ENCODE results near the gene MTERF4.
"Not testable (repeated sequence)": the region's sequence is repeated elsewhere in the genome, so short reads cannot be mapped to it uniquely, and the experiment has no call there.

The MTERF4 gene

GRCh38 chr2:241094924-241095420 lies 7.1 kb downstream of the MTERF4 start:
- no peak for DNase-seq (ENCODE audit: insufficient read length, low spot score)
- no peak for TF ChIP-seq POLR2A (IDR thresholded peaks at IDR 0.05; ENCODE audit: low read depth, low read length)
- FAIRE-seq, result no peak

GRCh38 chr2:241094172-241094571 lies 7.9 kb downstream of the MTERF4 start:
- no peak for DNase-seq (ENCODE audit: insufficient read length, low spot score)
- no peak for FAIRE-seq
- no peak for TF ChIP-seq POLR2A (IDR thresholded peaks at IDR 0.05; ENCODE audit: low read depth, low read length)

- FAIRE-seq, result not testable (repeated sequence)
Measured at GRCh38 chr2:241093133-241093781, 8.8 kb downstream of the MTERF4 start.

GRCh38 chr2:241092677-241093076 lies 9.4 kb downstream of the MTERF4 start:
- DNase-seq (ENCODE audit: insufficient read length, low spot score), result no peak
- no peak for FAIRE-seq
- no peak for TF ChIP-seq POLR2A (IDR thresholded peaks at IDR 0.05; ENCODE audit: low read depth, low read length)

More at GRCh38 chr2:241093133-241093781, 8.8 kb downstream of the MTERF4 start:
- DNase-seq (ENCODE audit: insufficient read length, low spot score), result not testable (repeated sequence)

GRCh38 chr2:241091734-241092445 lies 10.2 kb downstream of the MTERF4 start:
- TF ChIP-seq POLR2A (IDR thresholded peaks at IDR 0.05; ENCODE audit: low read depth, low read length), result no peak
- FAIRE-seq (no peak), DNase-seq (ENCODE audit: insufficient read length, low spot score) (no peak)

GRCh38 chr2:241091201-241091600 lies 10.9 kb downstream of the MTERF4 start:
- no peak for FAIRE-seq
- TF ChIP-seq POLR2A (IDR thresholded peaks at IDR 0.05; ENCODE audit: low read depth, low read length), result no peak

GRCh38 chr2:241088791-241089732 lies 13.0 kb downstream of the MTERF4 start:
- FAIRE-seq, result no peak
- TF ChIP-seq POLR2A (IDR thresholded peaks at IDR 0.05; ENCODE audit: low read depth, low read length), result no peak
- no peak for DNase-seq (ENCODE audit: insufficient read length, low spot score)

More at GRCh38 chr2:241091201-241091600, 10.9 kb downstream of the MTERF4 start:
- no peak for DNase-seq (ENCODE audit: insufficient read length, low spot score)

GRCh38 chr2:241088376-241088775 lies 13.7 kb downstream of the MTERF4 start:
- TF ChIP-seq POLR2A (IDR thresholded peaks at IDR 0.05; ENCODE audit: low read depth, low read length), result no peak
- DNase-seq (ENCODE audit: insufficient read length, low spot score) (no peak), FAIRE-seq (no peak)

- no peak for TF ChIP-seq POLR2A (IDR thresholded peaks at IDR 0.05; ENCODE audit: low read depth, low read length)
- FAIRE-seq (no peak), DNase-seq (ENCODE audit: insufficient read length, low spot score) (no peak)
Measured at GRCh38 chr2:241087420-241088268, 14.4 kb downstream of the MTERF4 start.

GRCh38 chr2:241084856-241085444 lies 17.1 kb downstream of the MTERF4 start:
- no peak for DNase-seq (ENCODE audit: insufficient read length, low spot score)
- FAIRE-seq, result no peak
- no peak for TF ChIP-seq POLR2A (IDR thresholded peaks at IDR 0.05; ENCODE audit: low read depth, low read length)

- no peak for DNase-seq (ENCODE audit: insufficient read length, low spot score)
- TF ChIP-seq POLR2A (IDR thresholded peaks at IDR 0.05; ENCODE audit: low read depth, low read length), result no peak
- FAIRE-seq, result no peak
Measured at GRCh38 chr2:241083091-241083415, 19.0 kb downstream of the MTERF4 start.

GRCh38 chr2:241082341-241083090 lies 19.6 kb downstream of the MTERF4 start:
- DNase-seq (ENCODE audit: insufficient read length, low spot score) (no peak), FAIRE-seq (no peak)
- no peak for TF ChIP-seq POLR2A (IDR thresholded peaks at IDR 0.05; ENCODE audit: low read depth, low read length)

All from H54 (cell line).